GM19395 (cell line): Measurements from ENCODE around the gene AANAT.

Experiments
- ATAC-seq: cut with Tn5 transposase; IDR thresholded peaks from one replicate; pipeline ENCODE4 v1.9.1; 2021; ENCODE audit warnings: mild to moderate bottlenecking, moderate library complexity; ENCODE audit not compliant: unreplicated experiment

Gene AANAT

GRCh38 chr17:76485569-76485968 is 18.2 kb downstream of the AANAT start:
- no peak for ATAC-seq

DNA sequence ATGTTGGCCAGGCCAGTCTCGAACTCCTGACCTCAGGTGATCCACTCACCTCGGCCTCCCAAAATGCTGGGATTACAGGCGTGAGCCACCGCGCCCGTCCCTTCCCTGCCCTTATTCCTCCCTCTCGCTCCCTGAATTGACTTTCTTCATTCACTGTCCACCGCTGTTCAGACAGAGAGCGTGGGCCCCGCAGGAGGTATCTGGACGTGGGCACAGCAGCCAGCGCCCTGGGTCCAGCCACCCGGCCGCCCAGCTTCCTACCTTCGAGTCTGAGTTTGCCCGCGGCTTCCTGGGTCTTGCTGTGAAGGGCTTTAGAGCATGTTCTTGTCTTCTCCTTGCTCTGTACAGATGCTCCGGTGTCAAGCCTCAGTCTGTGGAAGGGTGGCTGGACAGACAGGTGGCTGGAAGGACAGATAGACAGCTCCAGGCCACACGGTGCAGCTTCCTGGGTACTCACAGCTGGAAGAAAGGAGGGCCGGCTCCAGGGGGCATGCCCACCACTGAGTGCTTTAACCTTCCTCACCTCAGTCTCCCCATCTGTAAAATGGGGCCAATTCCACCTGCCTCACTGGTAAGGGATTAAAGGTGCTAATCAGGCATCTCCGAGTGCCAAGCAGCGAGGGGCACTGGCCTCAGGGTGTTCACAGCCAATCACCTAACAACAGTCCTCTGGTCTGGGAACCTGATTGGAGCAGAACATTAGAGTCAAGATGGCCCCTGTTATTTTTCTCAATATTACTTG is 20.2 kb downstream of the AANAT start:
- ATAC-seq, result no peak

DNA sequence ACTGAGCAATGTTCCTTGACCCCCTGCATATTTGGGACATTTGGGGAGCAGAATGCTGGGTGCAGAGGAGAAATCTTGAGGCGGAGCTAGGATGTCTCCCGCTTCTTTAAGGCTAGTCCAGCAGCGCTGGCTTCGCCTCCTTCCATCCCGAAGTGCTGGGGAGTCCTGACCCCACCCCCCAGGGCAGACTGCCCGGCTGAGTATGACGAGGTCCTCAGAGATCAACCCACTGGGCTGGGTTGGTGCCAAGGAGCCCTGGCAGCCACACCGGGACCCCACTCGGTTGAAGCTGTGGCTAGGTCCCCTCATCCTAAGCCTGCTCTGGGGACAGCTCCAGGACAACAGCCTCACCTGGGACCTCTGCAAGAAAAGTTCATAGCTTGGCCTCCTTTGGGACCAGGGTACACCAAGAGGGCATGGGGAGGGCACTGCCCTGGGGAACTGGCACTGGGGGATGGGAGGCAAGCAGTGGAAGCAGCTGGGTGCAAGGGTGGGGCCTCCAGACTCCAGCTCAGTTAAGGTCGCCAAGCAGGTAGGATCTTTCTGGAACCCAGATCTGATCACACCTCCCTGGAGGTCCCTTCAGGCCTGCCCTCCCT is 22.8 kb downstream of the AANAT start:
- no peak for ATAC-seq

DNA sequence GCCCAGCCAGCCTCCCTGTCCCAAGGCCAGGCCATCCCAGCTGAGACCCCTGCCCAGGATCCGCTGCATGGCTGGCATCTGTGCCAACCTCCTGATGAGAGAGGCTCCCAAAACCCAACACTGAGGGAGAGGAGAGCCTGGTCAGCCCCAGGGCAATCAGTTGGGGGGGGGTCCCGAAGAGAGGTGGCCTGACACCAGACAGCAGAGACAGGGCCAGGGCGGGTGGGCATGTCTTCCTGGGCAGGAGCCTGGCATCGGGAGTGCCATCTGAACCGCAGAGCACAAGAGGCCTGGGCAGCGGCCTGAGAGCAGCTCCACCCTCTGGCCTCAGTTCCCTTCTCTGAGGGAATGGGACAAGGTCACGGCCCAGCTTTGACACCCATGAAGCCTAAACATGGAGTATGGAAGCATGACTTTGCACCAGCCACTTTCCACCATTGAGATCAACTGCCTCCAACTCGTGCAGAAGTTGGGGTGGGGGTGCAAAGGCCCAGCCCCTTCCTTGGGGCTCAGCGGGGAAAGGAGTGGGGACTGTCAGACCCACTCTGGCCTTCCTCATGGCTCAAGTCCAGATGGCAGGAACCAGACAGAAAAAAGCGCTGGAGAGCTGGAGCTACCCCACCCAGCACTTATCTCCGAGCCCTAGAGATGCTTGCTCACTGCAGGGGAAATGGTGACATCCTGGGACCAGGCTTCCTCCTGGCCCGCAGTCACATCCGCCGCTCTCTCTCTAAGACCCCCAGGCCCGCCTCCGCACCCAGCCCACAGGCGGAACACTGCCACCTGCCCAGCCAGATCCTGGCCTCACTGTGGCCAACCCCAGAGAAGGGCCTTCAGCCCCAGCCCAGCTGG is 24.1 kb downstream of the AANAT start:
- peak; percentile 7 for ATAC-seq

- ATAC-seq, result peak; percentile 37
Measured at GRCh38 chr17:76492123-76492988, 25.0 kb downstream of the AANAT start.

- ATAC-seq, result peak; percentile 40
Measured at GRCh38 chr17:76492989-76493501, 25.6 kb downstream of the AANAT start.

GRCh38 chr17:76493505-76494167 is 26.2 kb downstream of the AANAT start:
- no peak for ATAC-seq

GRCh38 chr17:76495663-76496400 is 28.4 kb downstream of the AANAT start:
- ATAC-seq, result no peak

DNA sequence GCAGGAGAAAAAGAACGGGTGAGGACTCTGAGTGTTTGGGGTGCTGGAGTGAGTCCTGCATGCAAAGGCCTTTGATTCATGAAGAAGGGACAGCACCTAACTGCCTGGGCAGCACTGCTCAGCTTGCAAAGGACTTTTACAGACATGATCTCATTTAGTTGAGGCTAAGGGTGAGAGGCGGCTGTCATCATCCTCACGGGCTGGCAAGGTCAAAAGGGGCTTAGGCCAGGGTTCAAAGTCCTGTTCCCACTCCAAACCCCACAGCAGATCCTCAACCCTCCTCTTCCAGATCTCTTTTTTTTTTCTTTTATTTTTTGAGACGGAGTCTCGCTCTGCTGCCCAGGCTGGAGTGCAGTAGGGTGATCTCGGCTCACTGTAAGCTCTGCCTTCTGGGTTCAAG is 29.1 kb downstream of the AANAT start:
- no peak for ATAC-seq

DNA sequence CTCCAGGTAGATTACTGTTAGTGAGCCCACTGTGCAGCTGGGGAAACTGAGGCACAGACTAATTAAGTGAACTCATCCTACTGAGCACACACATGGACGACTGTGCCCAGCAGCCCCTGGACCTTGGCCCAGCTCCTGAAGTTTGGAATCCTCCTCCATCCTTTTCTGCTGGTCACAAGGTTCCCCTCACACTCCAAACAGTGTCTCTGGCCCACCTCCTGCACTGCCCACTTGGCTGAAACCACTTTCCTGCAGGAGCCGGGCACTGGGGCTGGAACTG is 30.2 kb downstream of the AANAT start:
- no peak for ATAC-seq

GRCh38 chr17:76497979-76498875 is 30.8 kb downstream of the AANAT start:
- no peak for ATAC-seq

DNA sequence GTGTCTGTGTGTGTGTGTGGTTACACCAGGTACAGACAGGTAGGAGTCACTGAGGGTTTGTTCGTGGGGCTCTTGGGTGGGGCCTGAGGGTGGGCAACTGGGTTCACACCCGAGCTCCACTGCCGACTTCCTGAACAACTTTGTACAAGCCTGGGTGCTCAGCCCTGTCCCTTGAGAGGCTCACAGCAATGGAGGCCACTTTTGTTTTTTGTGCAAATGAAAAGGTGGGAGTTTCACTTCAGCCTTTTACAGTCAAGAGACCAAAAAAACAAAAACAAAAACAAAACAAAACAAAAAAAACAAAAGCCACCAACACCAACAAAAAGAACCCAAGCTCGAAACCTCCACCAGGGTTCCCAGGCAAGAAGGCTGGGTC is 31.5 kb downstream of the AANAT start:
- no peak for ATAC-seq

GRCh38 chr17:76499267-76499667 is 31.9 kb downstream of the AANAT start:
- no peak for ATAC-seq

DNA sequence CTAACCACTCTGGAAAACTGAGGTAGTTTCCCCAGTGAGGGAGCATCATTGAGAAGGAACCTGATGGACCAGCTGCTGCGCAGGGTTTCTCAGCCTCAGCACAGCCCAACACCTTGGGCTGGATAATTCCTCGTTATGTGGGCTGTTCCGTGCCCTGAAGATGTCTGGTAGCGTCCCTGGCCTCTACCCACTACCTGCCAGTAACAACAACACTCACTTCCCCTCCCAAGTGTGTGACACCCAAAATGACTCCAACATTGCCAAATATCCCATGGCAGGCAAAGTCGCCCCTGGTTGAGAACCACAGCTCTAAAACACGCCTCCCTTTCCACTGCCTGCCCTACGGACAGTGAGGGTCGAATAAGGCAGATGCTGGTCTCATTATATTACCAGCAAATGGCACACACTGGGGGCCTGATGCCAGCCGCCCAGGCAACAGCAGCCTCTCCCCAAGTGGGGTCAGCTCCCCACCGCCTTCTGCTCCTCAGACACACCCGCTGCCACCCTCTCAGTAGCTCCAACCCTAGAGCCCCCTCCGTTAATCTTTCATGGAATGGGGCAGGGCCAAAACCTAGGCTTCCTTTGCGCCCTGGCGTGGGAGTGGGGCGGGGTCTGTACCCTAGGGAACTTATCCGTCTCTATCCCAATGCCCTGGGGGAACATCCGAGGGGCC is 32.8 kb downstream of the AANAT start:
- no peak for ATAC-seq

GRCh38 chr17:76500747-76501017 is 33.3 kb downstream of the AANAT start:
- ATAC-seq, result peak; percentile 18

DNA sequence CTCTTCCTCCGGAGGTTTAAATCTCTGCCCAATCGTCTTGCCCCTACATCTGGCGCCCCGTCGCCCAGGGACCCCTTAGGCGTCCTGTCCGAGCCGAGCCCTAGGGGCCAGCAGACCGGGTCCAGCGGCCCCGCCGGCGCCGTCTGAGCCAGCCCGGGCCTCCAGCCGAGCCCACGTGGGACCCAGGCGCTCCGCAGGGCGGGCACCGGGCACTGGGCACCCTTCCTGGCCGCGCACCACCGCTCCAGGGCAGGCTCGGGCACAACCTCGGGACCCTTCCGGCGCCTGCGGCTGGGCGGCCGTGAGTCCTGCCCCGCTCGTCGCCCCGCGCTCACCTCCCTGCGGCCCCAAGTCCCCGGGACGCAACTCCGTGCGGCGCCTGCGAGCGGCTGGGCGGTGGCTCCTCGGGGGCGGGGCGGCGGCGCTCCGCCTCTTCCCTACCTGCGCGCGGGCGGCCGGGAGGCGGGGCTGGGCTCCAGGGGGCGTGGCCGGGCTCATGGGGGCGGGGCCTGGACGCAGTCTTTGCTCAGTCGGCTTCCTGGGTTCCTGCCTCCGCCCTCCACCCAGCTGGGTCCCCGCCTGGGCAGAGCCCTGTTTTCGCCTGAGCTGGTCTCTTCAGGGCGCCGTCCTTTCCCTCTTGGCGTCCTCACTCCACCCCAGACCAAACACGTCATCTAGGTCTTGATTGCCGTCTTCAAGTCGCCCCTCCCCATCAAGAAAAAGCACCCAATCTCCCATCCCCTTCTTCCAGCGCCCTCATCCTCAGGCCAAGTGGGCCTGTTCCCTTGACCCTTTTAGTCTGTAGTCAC is 33.8 kb downstream of the AANAT start, which contains the start of gene RHBDF2:
Gene RHBDF2, minus strand, starts transcription at position 406 of the 809 bp plus-strand sequence. CDS start 19,899 bp downstream, outside the sequence.
- peak; percentile 58 for ATAC-seq

DNA sequence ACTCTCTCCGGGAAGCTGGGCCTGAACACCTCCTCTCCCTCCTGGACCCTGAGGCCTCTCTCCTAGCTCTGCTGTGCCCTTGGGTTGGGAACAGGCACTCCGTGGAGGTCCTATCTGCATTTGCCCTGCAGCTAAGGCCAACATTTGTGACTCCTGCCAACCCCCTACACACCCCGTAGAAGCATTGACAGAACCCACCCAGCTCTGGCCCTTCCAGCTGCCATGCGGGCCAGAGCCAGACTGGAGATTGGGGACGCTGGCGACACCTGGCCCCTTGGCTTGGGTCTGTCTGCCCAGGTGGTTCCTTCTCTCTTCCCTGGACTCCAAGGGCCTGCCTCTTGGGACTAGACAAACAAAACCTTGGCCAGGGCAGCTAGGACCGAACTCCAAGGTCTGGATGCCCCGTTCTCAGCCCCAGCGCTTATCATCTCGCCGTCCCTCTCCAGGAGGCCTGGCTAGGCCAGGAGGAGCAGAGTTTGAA is 34.5 kb downstream of the AANAT start:
- no peak for ATAC-seq
